IMR-90 (cell line): ENCODE results near the gene DPYD. TPM values are rescaled to one million over a fixed set of nuclear protein-coding genes. Genes with fewer than 3 reads are reported as not detected.

Source experiments
- ATAC-seq: fragments of 200-7000 bp; cut with Tn5 transposase; 2 replicates; pipeline ENCODE4 v1.9.1; 2020; ENCODE audit warnings: low read depth, mild to moderate bottlenecking, moderate library complexity
- BruUV-seq: library from RNA; stranded (reverse); fragments of 400-500 nt; replicated peaks from 2 replicates; lab custom pipeline; 2021; lab: Mats Ljungman, UMichigan
- CTCF ChIA-PET: fragments of 300-600 bp; formaldehyde crosslinking; extraction: SDS; loops from one replicate; lab custom pipeline; 2021; ENCODE audit warnings: antibody characterized with exemption; lab: Yijun Ruan, JAX
- POLR2A ChIA-PET: fragments of 300-600 bp; sonication (Branson Sonifier 250); formaldehyde crosslinking; loops from one replicate; lab custom pipeline; 2022; ENCODE audit warnings: antibody characterized with exemption; ENCODE audit not compliant: unreplicated experiment; lab: Charles Lee
- DNase-seq: peaks from one replicate; pipeline ENCODE4 v3.0.0; 2013
- H2AFZ ChIP-seq: replicated peaks from 2 replicates; pipeline ENCODE3; 2013; ENCODE audit warnings: low read length, mild to moderate bottlenecking; ENCODE audit not compliant: poor library complexity
- H2AK5ac ChIP-seq: 2 replicates; pipeline ENCODE4 v1.6.1; 2013; ENCODE audit warnings: low read depth, low read length, inconsistent platforms
- H2AK9ac ChIP-seq: replicated peaks from 2 replicates; pipeline ENCODE3; 2013; ENCODE audit warnings: mild to moderate bottlenecking, low read depth, low read length, moderate library complexity; ENCODE audit not compliant: poor library complexity
- H2BK120ac ChIP-seq: 2 replicates; pipeline ENCODE4 v1.6.1; 2013; ENCODE audit warnings: low read depth, low read length, inconsistent platforms
- H2BK15ac ChIP-seq: 3 replicates; pipeline ENCODE4 v1.6.1; 2013; ENCODE audit warnings: low read depth, low read length, inconsistent platforms
- H2BK20ac ChIP-seq: 2 replicates; pipeline ENCODE4 v1.6.1; 2013; ENCODE audit warnings: low read depth, mild to moderate bottlenecking, inconsistent platforms, low read length, moderate library complexity
- H2BK5ac ChIP-seq: 2 replicates; pipeline ENCODE4 v1.6.1; 2013; ENCODE audit warnings: mild to moderate bottlenecking, low read depth, low read length, inconsistent platforms; ENCODE audit not compliant: poor library complexity, severe bottlenecking
- H3K14ac ChIP-seq: replicated peaks from 2 replicates; pipeline ENCODE4 v1.6.1; 2013; ENCODE audit warnings: low read depth, low read length, inconsistent platforms
- H3K18ac ChIP-seq: 2 replicates; pipeline ENCODE4 v1.6.1; 2013; ENCODE audit warnings: low read depth, low read length, control low read depth
- H3K23ac ChIP-seq: 2 replicates; pipeline ENCODE4 v1.6.1; 2013; ENCODE audit warnings: low read depth, low read length, inconsistent platforms
- H3K27ac ChIP-seq: 2 replicates; pipeline ENCODE4 v1.5.1; 2013; ENCODE audit warnings: mild to moderate bottlenecking, control low read depth, low read length; ENCODE audit not compliant: insufficient read depth
- H3K27me3 ChIP-seq: 2 replicates; pipeline ENCODE4 v1.6.1; 2013; ENCODE audit warnings: low read length; ENCODE audit not compliant: control insufficient read depth, insufficient read depth
- H3K36me3 ChIP-seq: 2 replicates; pipeline ENCODE4 v1.6.1; 2013; ENCODE audit warnings: low read length, mixed read lengths; ENCODE audit not compliant: control insufficient read depth, insufficient read depth
- H3K4ac ChIP-seq: 2 replicates; pipeline ENCODE4 v1.6.1; 2013; ENCODE audit warnings: low read depth, low read length, inconsistent platforms
- H3K4me1 ChIP-seq: 2 replicates; pipeline ENCODE4 v1.6.1; 2013; ENCODE audit warnings: low read length, mixed read lengths; ENCODE audit not compliant: control insufficient read depth, insufficient read depth
- H3K4me2 ChIP-seq: 2 replicates; pipeline ENCODE4 v1.6.1; 2013; ENCODE audit warnings: low read depth, mild to moderate bottlenecking, control low read depth, low read length, moderate library complexity
- H3K4me3 ChIP-seq: 2 replicates; pipeline ENCODE4 v1.5.1; 2013; ENCODE audit warnings: low read depth, mild to moderate bottlenecking, control low read depth, low read length, moderate library complexity; ENCODE audit not compliant: insufficient read depth
- H3K56ac ChIP-seq: 2 replicates; pipeline ENCODE4 v1.6.1; 2013; ENCODE audit warnings: low read length, inconsistent platforms; ENCODE audit not compliant: insufficient read depth; ENCODE audit errors: extremely low read depth
- H3K79me1 ChIP-seq, 2 experiments: 2 replicates each; pipeline ENCODE4 v1.6.1; 2013; ENCODE audit warnings: low read length in 2 of 2, inconsistent platforms in 1 of 2, low read depth in 1 of 2
- H3K9ac ChIP-seq: 2 replicates; pipeline ENCODE4 v1.6.1; 2013; ENCODE audit warnings: low read depth, low read length, control low read depth
- H3K9me1 ChIP-seq: 2 replicates; pipeline ENCODE4 v1.6.1; 2013; ENCODE audit warnings: low read length, inconsistent platforms; ENCODE audit not compliant: insufficient read depth
- H3K9me3 ChIP-seq: 2 replicates; pipeline ENCODE4 v1.6.1; 2013; ENCODE audit warnings: low read length; ENCODE audit not compliant: control insufficient read depth, insufficient read depth
- H4K20me1 ChIP-seq: 2 replicates; pipeline ENCODE4 v1.6.1; 2013; ENCODE audit warnings: low read length, inconsistent platforms; ENCODE audit not compliant: insufficient read depth
- H4K5ac ChIP-seq: 2 replicates; pipeline ENCODE4 v1.6.1; 2013; ENCODE audit warnings: mild to moderate bottlenecking, low read depth, low read length, control low read depth
- H4K8ac ChIP-seq, 2 experiments: 2 replicates each; pipeline ENCODE4 v1.6.1; 2013; ENCODE audit warnings: low read depth in 2 of 2, low read length in 2 of 2, control low read depth in 1 of 2, inconsistent platforms in 1 of 2
- H4K91ac ChIP-seq: 2 replicates; pipeline ENCODE4 v1.6.1; 2013; ENCODE audit warnings: low read depth, low read length, inconsistent platforms; ENCODE audit not compliant: insufficient read depth
- BHLHE40 ChIP-seq: fragments of 150-350 bp; IDR thresholded peaks from 2 replicates; pipeline ENCODE4 v1.6.1; 2016; ENCODE audit warnings: mild to moderate bottlenecking, low read depth, low read length
- CEBPB ChIP-seq: IDR thresholded peaks from 2 replicates; pipeline ENCODE4 v1.6.1; 2012; ENCODE audit warnings: low read depth, low read length, improper control_type of control experiment
- CHD1 ChIP-seq: IDR thresholded peaks from 2 replicates; pipeline ENCODE4 v1.6.1; 2012; ENCODE audit warnings: low read depth, low read length, improper control_type of control experiment
- FOS ChIP-seq: fragments of 150-350 bp; IDR thresholded peaks from 2 replicates; pipeline ENCODE4 v1.6.1; 2016; ENCODE audit warnings: low read depth, low read length
- MAFK ChIP-seq: IDR thresholded peaks from 2 replicates; pipeline ENCODE4 v1.6.1; 2012; ENCODE audit warnings: low read depth, low read length, improper control_type of control experiment
- MAZ ChIP-seq: IDR thresholded peaks from 2 replicates; pipeline ENCODE4 v1.6.1; 2012; ENCODE audit warnings: low read depth, mild to moderate bottlenecking, low read length, improper control_type of control experiment, moderate library complexity, borderline replicate concordance
- MXI1 ChIP-seq: IDR thresholded peaks from 2 replicates; pipeline ENCODE4 v1.6.1; 2012; ENCODE audit warnings: low read depth, mild to moderate bottlenecking, low read length, moderate library complexity, borderline replicate concordance
- NFE2L2 ChIP-seq: fragments of 150-350 bp; IDR thresholded peaks from 2 replicates; pipeline ENCODE4 v1.6.1; 2016; ENCODE audit warnings: low read depth, mild to moderate bottlenecking, low read length
- POLR2A ChIP-seq: IDR thresholded peaks from 2 replicates; pipeline ENCODE4 v1.6.1; 2012; ENCODE audit warnings: mild to moderate bottlenecking, low read depth, low read length
- RAD21 ChIP-seq: IDR thresholded peaks from 2 replicates; pipeline ENCODE4 v1.6.1; 2012; ENCODE audit warnings: low read length, improper control_type of control experiment
- RCOR1 ChIP-seq: IDR thresholded peaks from 2 replicates; pipeline ENCODE4 v1.6.1; 2012; ENCODE audit warnings: mild to moderate bottlenecking, low read length, improper control_type of control experiment; ENCODE audit not compliant: insufficient replicate concordance
- RFX5 ChIP-seq: IDR thresholded peaks from 2 replicates; pipeline ENCODE4 v1.8.0; 2012; ENCODE audit warnings: low read depth, mild to moderate bottlenecking, low read length, moderate library complexity
- SMC3 ChIP-seq: fragments of 150-350 bp; IDR thresholded peaks from 2 replicates; pipeline ENCODE4 v1.6.1; 2016; ENCODE audit warnings: low read depth, mild to moderate bottlenecking, antibody characterized with exemption, low read length, moderate library complexity
- WGBS, 2 experiments: methylation state at CpG; one replicate each; pipeline versions ENCODE4 v1.1.5 to v1.1.7; 2013; ENCODE audit warnings: missing lambda C conversion rate in 2 of 2; ENCODE audit not compliant: insufficient read length in 1 of 2; ENCODE audit errors: extremely low coverage in 2 of 2; 5-methylcytosine and 5-hydroxymethylcytosine counted together
- dilution Hi-C: fragments of 300-500 bp; cut with HindIII; formaldehyde crosslinking; loops from one replicate; pipeline ENCODE4 v1.14.3; 2018; ENCODE audit warnings: low sequenced_read_pairs; ENCODE audit not compliant: unreplicated experiment
- in situ Hi-C: fragments of 300-500 bp; cut with MboI; formaldehyde crosslinking; loops from 3 replicates; pipeline ENCODE4 v1.14.3; 2019; ENCODE audit warnings: low sequenced_read_pairs, inconsistent platforms, mixed read lengths
- intact Hi-C: fragments of 100-400 bp; cut with micrococcal nuclease; formaldehyde crosslinking; loops from 2 replicates; pipeline ENCODE4 v1.10.0; 2022
- polyA plus RNA-seq, 3 experiments: library from polyadenylated mRNA; depleted of rRNA; stranded (reverse); fragments of >200 nt; gene quantifications; 2 replicates each; pipeline ENCODE4 v1.2.3, GENCODE V29; 2012; ENCODE audit warnings: low replicate concordance in 1 of 3
- total RNA-seq: library from RNA; depleted of rRNA; stranded (reverse); fragments of >200 nt; gene quantifications from 2 replicates; pipeline ENCODE4 v1.2.3, GENCODE V29; 2012
- TF ChIP-seq, protein P1 (sequence below): conservative IDR thresholded peaks from 2 replicates; pipeline ENCODE4 v1.5.1; 2012; ENCODE audit warnings: mild to moderate bottlenecking, low read depth, low read length, improper control_type of control experiment
- TF ChIP-seq, protein P2 (sequence below): fragments of 150-350 bp; IDR thresholded peaks from 2 replicates; pipeline ENCODE4 v1.6.1; 2017; ENCODE audit warnings: mild to moderate bottlenecking, antibody characterized with exemption, low read length, low read depth
- TF ChIP-seq, protein P3 (sequence below): fragments of 150-350 bp; IDR thresholded peaks from 2 replicates; pipeline ENCODE4 v1.6.1; 2016; ENCODE audit warnings: low read depth, mild to moderate bottlenecking, low read length, moderate library complexity, borderline replicate concordance

Gene DPYD
- total and polyA plus RNA-seq, 2 of the 4 experiments (the other 2 are of a cell fraction), result 9.3 to 47.3 TPM

DNA sequence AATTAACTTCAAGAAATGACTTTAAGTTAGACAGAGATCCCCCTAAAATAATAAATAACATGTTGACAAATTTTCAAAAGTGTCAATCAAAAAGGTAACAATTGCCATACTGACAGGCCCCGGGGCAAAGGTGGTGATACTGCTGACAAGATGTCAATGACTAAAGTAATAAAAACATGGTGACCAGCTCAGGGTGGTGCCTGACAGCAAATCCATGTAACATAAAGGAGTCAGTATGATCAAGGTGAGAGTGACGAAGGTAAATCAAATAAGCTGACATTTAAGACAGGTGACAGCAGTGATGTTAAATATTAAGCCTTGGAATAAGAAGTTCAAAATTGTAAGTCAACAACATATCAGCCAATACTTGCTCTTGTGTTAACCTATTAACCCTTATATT lies 387.5 kb downstream of the DPYD start:
- no peaks in the 10 kb centered on the region for H3K27me3 ChIP-seq
- no peak overlapping the region for H3K4ac ChIP-seq
- no peaks in the 10 kb centered on the region for H3K9me1 ChIP-seq
- no CpG with 5 or more reads among the region's 2 CpGs for WGBS, 2 experiments
- H3K9ac ChIP-seq, result no peak overlapping the region
- H2BK5ac ChIP-seq, result no peak overlapping the region
- H2BK120ac ChIP-seq, result no peak overlapping the region
- CTCF ChIA-PET, result no interaction called here
- ATAC-seq (no peak), DNase-seq (no peak)
- H2BK20ac ChIP-seq, result no peak overlapping the region
- no peaks in the 10 kb centered on the region for H3K36me3 ChIP-seq
- no peak overlapping the region for H2AK9ac ChIP-seq
- intact Hi-C loops (no loop called here), dilution Hi-C loops (no loop called here), in situ Hi-C loops (no loop called here)
- H3K23ac ChIP-seq, result no peak overlapping the region
- H3K56ac ChIP-seq, result no peak overlapping the region
- no peak overlapping the region for H2BK15ac ChIP-seq
- TF ChIP-seq CHD1 (no peak), MXI1 (no peak), POLR2A (no peak), CEBPB (no peak), MAZ (no peak), BHLHE40 (no peak), SMC3 (no peak), MAFK (no peak), RFX5 (no peak), NFE2L2 (no peak), RCOR1 (no peak), RAD21 (no peak), FOS (no peak)
- TF ChIP-seq, protein P1, sequence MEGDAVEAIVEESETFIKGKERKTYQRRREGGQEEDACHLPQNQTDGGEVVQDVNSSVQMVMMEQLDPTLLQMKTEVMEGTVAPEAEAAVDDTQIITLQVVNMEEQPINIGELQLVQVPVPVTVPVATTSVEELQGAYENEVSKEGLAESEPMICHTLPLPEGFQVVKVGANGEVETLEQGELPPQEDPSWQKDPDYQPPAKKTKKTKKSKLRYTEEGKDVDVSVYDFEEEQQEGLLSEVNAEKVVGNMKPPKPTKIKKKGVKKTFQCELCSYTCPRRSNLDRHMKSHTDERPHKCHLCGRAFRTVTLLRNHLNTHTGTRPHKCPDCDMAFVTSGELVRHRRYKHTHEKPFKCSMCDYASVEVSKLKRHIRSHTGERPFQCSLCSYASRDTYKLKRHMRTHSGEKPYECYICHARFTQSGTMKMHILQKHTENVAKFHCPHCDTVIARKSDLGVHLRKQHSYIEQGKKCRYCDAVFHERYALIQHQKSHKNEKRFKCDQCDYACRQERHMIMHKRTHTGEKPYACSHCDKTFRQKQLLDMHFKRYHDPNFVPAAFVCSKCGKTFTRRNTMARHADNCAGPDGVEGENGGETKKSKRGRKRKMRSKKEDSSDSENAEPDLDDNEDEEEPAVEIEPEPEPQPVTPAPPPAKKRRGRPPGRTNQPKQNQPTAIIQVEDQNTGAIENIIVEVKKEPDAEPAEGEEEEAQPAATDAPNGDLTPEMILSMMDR, result no peak
- TF ChIP-seq, protein P2, sequence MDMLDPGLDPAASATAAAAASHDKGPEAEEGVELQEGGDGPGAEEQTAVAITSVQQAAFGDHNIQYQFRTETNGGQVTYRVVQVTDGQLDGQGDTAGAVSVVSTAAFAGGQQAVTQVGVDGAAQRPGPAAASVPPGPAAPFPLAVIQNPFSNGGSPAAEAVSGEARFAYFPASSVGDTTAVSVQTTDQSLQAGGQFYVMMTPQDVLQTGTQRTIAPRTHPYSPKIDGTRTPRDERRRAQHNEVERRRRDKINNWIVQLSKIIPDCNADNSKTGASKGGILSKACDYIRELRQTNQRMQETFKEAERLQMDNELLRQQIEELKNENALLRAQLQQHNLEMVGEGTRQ, result no peak
- TF ChIP-seq, protein P3, sequence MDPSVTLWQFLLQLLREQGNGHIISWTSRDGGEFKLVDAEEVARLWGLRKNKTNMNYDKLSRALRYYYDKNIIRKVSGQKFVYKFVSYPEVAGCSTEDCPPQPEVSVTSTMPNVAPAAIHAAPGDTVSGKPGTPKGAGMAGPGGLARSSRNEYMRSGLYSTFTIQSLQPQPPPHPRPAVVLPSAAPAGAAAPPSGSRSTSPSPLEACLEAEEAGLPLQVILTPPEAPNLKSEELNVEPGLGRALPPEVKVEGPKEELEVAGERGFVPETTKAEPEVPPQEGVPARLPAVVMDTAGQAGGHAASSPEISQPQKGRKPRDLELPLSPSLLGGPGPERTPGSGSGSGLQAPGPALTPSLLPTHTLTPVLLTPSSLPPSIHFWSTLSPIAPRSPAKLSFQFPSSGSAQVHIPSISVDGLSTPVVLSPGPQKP, result no peak
- no peak overlapping the region for H3K18ac ChIP-seq
- H3K4me1 ChIP-seq, result no peaks in the 10 kb centered on the region
- H4K8ac ChIP-seq, result no peak overlapping the region
- H2AK5ac ChIP-seq, result no peak overlapping the region
- no peak overlapping the region for H2AFZ ChIP-seq
- H3K4me2 ChIP-seq, result no peak overlapping the region
- H3K9me3 ChIP-seq, result no peaks in the 10 kb centered on the region
- H3K4me3 ChIP-seq, result no peak overlapping the region
- H3K79me1 ChIP-seq, result no peaks in the 10 kb centered on the region
- H3K27ac ChIP-seq, result no peak overlapping the region
- POLR2A ChIA-PET, result no interaction called here
- no peaks in the 10 kb centered on the region for H4K20me1 ChIP-seq
- H3K14ac ChIP-seq, result no peak overlapping the region
- H4K91ac ChIP-seq, result no peak overlapping the region
- BruUV-seq, result no TSS peak
- H4K5ac ChIP-seq, result no peak overlapping the region
